Endothelial cell of umbilical vein (primary cell): ENCODE results near the gene ELAVL1. TPM values are rescaled to one million over a fixed set of nuclear protein-coding genes. Genes with fewer than 3 reads are reported as not detected.

ENCODE experiments used
- BruUV-seq: library from RNA; stranded (reverse); fragments of 400-500 nt; replicated peaks from 2 replicates; lab custom pipeline; 2021; lab: Mats Ljungman, UMichigan
- CTCF ChIA-PET: fragments of 300-600, 350-600 bp; sonication (Branson Sonifier 250); formaldehyde crosslinking; loops from one replicate; lab custom pipeline; 2021; ENCODE audit warnings: antibody characterized with exemption, inconsistent platforms; lab: Charles Lee
- POLR2A ChIA-PET: fragments of 300-600, 350-600 bp; sonication (Branson Sonifier 250); formaldehyde crosslinking; loops from one replicate; lab custom pipeline; 2021; ENCODE audit warnings: antibody characterized with exemption, inconsistent platforms; lab: Charles Lee
- DNase-seq: peaks from one replicate; pipeline ENCODE4 v3.0.0-alpha.2; 2011; ENCODE audit warnings: low read depth, low spot score
- FAIRE-seq: peaks from 2 replicates; lab custom pipeline; 2011; peaks lifted over from hg19 to GRCh38; lab: Jason Lieb, UNC
- H2AFZ ChIP-seq: 2 replicates; pipeline ENCODE4 v1.6.0; 2012; ENCODE audit warnings: low read depth, low read length, control low read depth, inconsistent platforms
- H3K27ac ChIP-seq: 2 replicates; pipeline ENCODE4 v1.5.1; 2011; ENCODE audit warnings: low read depth, mild to moderate bottlenecking, control low read depth, low read length, moderate library complexity; ENCODE audit not compliant: insufficient read depth
- H3K27me3 ChIP-seq, 2 experiments: 2 replicates each; pipeline versions ENCODE4 v1.6.0 to v1.6.1; 2011; ENCODE audit warnings: low read length in 2 of 2, mixed read lengths in 1 of 2; ENCODE audit not compliant: control insufficient read depth in 2 of 2, insufficient read depth in 2 of 2
- H3K36me3 ChIP-seq, 2 experiments: 2 replicates in 1 of 2; 3 replicates in 1 of 2; pipeline ENCODE4 v1.5.1; 2011; ENCODE audit warnings: low read length in 2 of 2, mild to moderate bottlenecking in 1 of 2, moderate library complexity in 1 of 2; ENCODE audit not compliant: control insufficient read depth in 2 of 2, insufficient read depth in 2 of 2; ENCODE audit errors: extremely low read depth in 1 of 2
- H3K4me1 ChIP-seq: 3 replicates; pipeline ENCODE4 v1.5.1; 2011; ENCODE audit warnings: mild to moderate bottlenecking, low read length; ENCODE audit not compliant: control insufficient read depth, insufficient read depth; ENCODE audit errors: extremely low read depth
- H3K4me2 ChIP-seq: 2 replicates; pipeline ENCODE4 v1.6.1; 2011; ENCODE audit warnings: low read length, control low read depth, mixed read lengths; ENCODE audit not compliant: insufficient read depth
- H3K4me3 ChIP-seq, 3 experiments: fragments of 200-600 bp in 1 of 3; sonication (generic), shearing (Covaris generic) in 1 of 3; replicated peaks in 1 of 3; 2 replicates each; pipeline ENCODE4 v1.5.1; 2011 to 2016; ENCODE audit warnings: control low read depth in 3 of 3, low read length in 3 of 3, mild to moderate bottlenecking in 2 of 3, inconsistent platforms in 1 of 3, low read depth in 1 of 3, moderate library complexity in 1 of 3; ENCODE audit not compliant: insufficient read depth in 1 of 3
- H3K79me2 ChIP-seq: 2 replicates; pipeline ENCODE4 v1.6.0; 2012; ENCODE audit warnings: low read length, inconsistent platforms; ENCODE audit not compliant: control insufficient read depth, insufficient read depth
- H3K9ac ChIP-seq: replicated peaks from 2 replicates; pipeline ENCODE3; 2011; ENCODE audit warnings: low read length, control low read depth; ENCODE audit not compliant: insufficient read depth; ENCODE audit errors: extremely low read depth
- H3K9me1 ChIP-seq: replicated peaks from 3 replicates; pipeline ENCODE4 v1.6.0; 2011; ENCODE audit warnings: mild to moderate bottlenecking, low read length; ENCODE audit not compliant: control insufficient read depth, insufficient read depth; ENCODE audit errors: extremely low read depth
- H3K9me3 ChIP-seq: replicated peaks from 2 replicates; pipeline ENCODE4 v1.5.1; 2012; ENCODE audit warnings: low read length, inconsistent platforms; ENCODE audit not compliant: control insufficient read depth, insufficient read depth
- H4K20me1 ChIP-seq: replicated peaks from 2 replicates; pipeline ENCODE3; 2011; ENCODE audit warnings: mild to moderate bottlenecking, low read length; ENCODE audit not compliant: control insufficient read depth, insufficient read depth; ENCODE audit errors: extremely low read depth
- CTCF ChIP-seq, 2 donors: IDR thresholded peaks; 1 replicate in 1 of 2; 2 replicates in 1 of 2; pipeline ENCODE4 v1.5.1; 2011; ENCODE audit warnings: low read length in 2 of 2, mild to moderate bottlenecking in 2 of 2, moderate library complexity in 2 of 2, control low read depth in 1 of 2, inconsistent platforms in 1 of 2, low read depth in 1 of 2; ENCODE audit not compliant: insufficient read depth in 1 of 2; ENCODE audit errors: extremely low read depth in 1 of 2
- EZH2 ChIP-seq: IDR thresholded peaks from 2 replicates; pipeline ENCODE4 v1.6.1; 2012; ENCODE audit warnings: borderline replicate concordance, low read depth, mild to moderate bottlenecking, moderate library complexity, low read length, inconsistent platforms; ENCODE audit not compliant: severe bottlenecking
- FOS ChIP-seq: IDR thresholded peaks from 2 replicates; pipeline ENCODE4 v1.6.1; 2011; ENCODE audit warnings: mild to moderate bottlenecking, low read length, moderate library complexity, borderline replicate concordance; ENCODE audit not compliant: insufficient read depth
- GATA2 ChIP-seq: IDR thresholded peaks from 2 replicates; pipeline ENCODE4 v1.7.0; 2011; ENCODE audit warnings: low read depth, mild to moderate bottlenecking, moderate library complexity, mixed read lengths, low read length; ENCODE audit not compliant: insufficient read length, insufficient read depth
- JUN ChIP-seq: IDR thresholded peaks from 2 replicates; pipeline ENCODE4 v1.6.1; 2011; ENCODE audit warnings: borderline replicate concordance, low read depth; ENCODE audit not compliant: insufficient read length, insufficient read depth
- MAX ChIP-seq: IDR thresholded peaks from 2 replicates; pipeline ENCODE4 v1.6.1; 2011; ENCODE audit not compliant: insufficient read depth, insufficient read length
- MYC ChIP-seq: IDR thresholded peaks from one replicate; pipeline ENCODE4 v1.6.1; 2011; ENCODE audit warnings: mild to moderate bottlenecking, low read depth, low read length
- POLR2A ChIP-seq: IDR thresholded peaks from 2 replicates; pipeline ENCODE4 v1.6.1; 2012; ENCODE audit warnings: low read depth, mild to moderate bottlenecking, control low read depth, low read length
- POLR2AphosphoS5 ChIP-seq: IDR thresholded peaks from 2 replicates; pipeline ENCODE4 v1.6.1; 2012; ENCODE audit warnings: low read depth, mild to moderate bottlenecking, control low read depth, low read length, moderate library complexity; ENCODE audit not compliant: insufficient read depth
- dilution Hi-C: fragments of 300-500 bp; cut with MboI; formaldehyde crosslinking; loops from one replicate; pipeline ENCODE4 v1.15.0; 2019; ENCODE audit warnings: low sequenced_read_pairs; ENCODE audit not compliant: extremely low pct_ligation_motif_present
- intact Hi-C: fragments of 100-400 bp; cut with micrococcal nuclease; formaldehyde crosslinking; loops from one replicate; pipeline ENCODE4 v1.10.0; 2022
- polyA plus RNA-seq, 4 experiments: library from polyadenylated mRNA; depleted of rRNA in 3 of 4; stranded (reverse) in 3 of 4; unstranded in 1 of 4; fragments of >200 nt; gene quantifications; 2 replicates each; pipeline versions ENCODE4 v1.2.1 to v1.2.3, GENCODE V29; 2011 to 2012; ENCODE audit warnings: missing spikeins in 1 of 4
- total RNA-seq: library from RNA; stranded (reverse); gene quantifications from 2 replicates; pipeline ENCODE4 v1.2.3, GENCODE V29; 2021

Gene ELAVL1
- total and polyA plus RNA-seq, 2 donors (not counting 3 experiments of a cell fraction or from before 2014, with no cell fraction given), result 46.8 to 134 TPM

- Histone ChIP-seq H3K79me2 (no peaks in the 10 kb centered on the region), H3K9me3 (no peaks in the 10 kb centered on the region), H3K4me1 (no peaks in the 10 kb centered on the region), H3K4me3 (no peak overlapping the region), H3K27me3 (no peaks in the 10 kb centered on the region), H3K4me2 (no peak overlapping the region), H4K20me1 (no peaks in the 10 kb centered on the region), H3K36me3 (peaks cover 19 to 46% of the 10 kb centered on the region in 2 experiments), H2AFZ (no peak overlapping the region), H3K9me1 (no peaks in the 10 kb centered on the region), H3K27ac (no peak overlapping the region), H3K9ac (no peak overlapping the region)
- ChIA-PET CTCF (interaction anchor here (3.4 kb wide), 1 partner anchor 24 kb away, joined by 40 read pairs; the partner anchor contains the start of gene TIMM44), POLR2A (no interaction called here)
- no peak for FAIRE-seq
- no peak for TF ChIP-seq FOS
- TF ChIP-seq JUN, result no peak
- no peak for TF ChIP-seq POLR2A
- no peak for TF ChIP-seq MAX
- no peak for TF ChIP-seq POLR2AphosphoS5
- TF ChIP-seq GATA2, result no peak
- no peak for TF ChIP-seq EZH2
- TF ChIP-seq MYC, result no peak
- no peak for TF ChIP-seq CTCF (IDR thresholded peaks at IDR 0.05; ENCODE audit: extremely low read depth in 1 of 2, insufficient read depth in 1 of 2, low read depth in 1 of 2, low read length in 2 of 2)
- intact Hi-C loops (no loop called here), dilution Hi-C loops (no loop called here)
- DNase-seq, result no peak
- BruUV-seq, result no TSS peak
These were observed 37.2 kb downstream of the ELAVL1 start for GRCh38 chr19:7968008-7968795.
